Gastrocnemius medialis (tissue), 4 donors: ENCODE measurements around the gene PPP1R17. TPM values are rescaled to one million over a fixed set of nuclear protein-coding genes. Genes with fewer than 3 reads are reported as not detected.

Experiments
- ATAC-seq, 2 donors: fragments of 150-250 bp; one replicate each; pipeline ENCODE4 v1.9.1; 2016
- DNase-seq, 2 donors: peaks; one replicate each; pipeline ENCODE4 v3.0.0-alpha.2; 2019
- H3K27ac ChIP-seq, 4 donors: fragments of 200-600 bp; sonication (generic); 1 replicate in 1 of 4; 2 replicates in 3 of 4; pipeline ENCODE4 v1.5.1; 2016 to 2018; ENCODE audit warnings: mild to moderate bottlenecking in 2 of 4, moderate library complexity in 1 of 4
- H3K27me3 ChIP-seq, 3 donors: fragments of 200-600 bp; sonication (generic) in 2 of 3; 1 replicate in 1 of 3; 2 replicates in 2 of 3; pipeline versions ENCODE4 v1.5.1 to v1.6.0; 2016 to 2019; ENCODE audit warnings: mild to moderate bottlenecking in 1 of 3, moderate library complexity in 1 of 3
- H3K36me3 ChIP-seq, 2 donors: fragments of 200-600 bp; sonication (generic) in 1 of 2; one replicate each; pipeline ENCODE4 v1.5.1; 2017 to 2018
- H3K4me1 ChIP-seq, 2 donors: fragments of 200-600 bp; sonication (generic) in 1 of 2; one replicate each; pipeline ENCODE4 v1.5.1; 2016 to 2017; ENCODE audit warnings: mild to moderate bottlenecking in 2 of 2
- H3K4me3 ChIP-seq, 4 donors: fragments of 200-600 bp; sonication (generic) in 3 of 4; 1 replicate in 1 of 4; 2 replicates in 3 of 4; pipeline ENCODE4 v1.5.1; 2016 to 2019; ENCODE audit warnings: mild to moderate bottlenecking in 2 of 4
- H3K9me3 ChIP-seq, 3 donors: fragments of 200-600 bp; sonication (generic) in 2 of 3; 1 replicate in 1 of 3; 2 replicates in 2 of 3; pipeline ENCODE4 v1.5.1; 2016 to 2019
- CTCF ChIP-seq, 5 experiments: fragments of 450-650 bp in 3 of 5; fragments of 200-600 bp in 2 of 5; sonication (generic) in 2 of 5; IDR thresholded peaks in 4 of 5; conservative IDR thresholded peaks in 1 of 5; 1 replicate in 4 of 5; 2 replicates in 1 of 5; pipeline ENCODE4 v1.5.1; 2016 to 2019; ENCODE audit warnings: antibody characterized with exemption in 5 of 5, mild to moderate bottlenecking in 3 of 5, moderate library complexity in 3 of 5
- POLR2A ChIP-seq, 2 donors: fragments of 450-650 bp; IDR thresholded peaks; one replicate each; pipeline ENCODE4 v1.6.1; 2017; ENCODE audit warnings: antibody characterized with exemption in 2 of 2, mild to moderate bottlenecking in 2 of 2, moderate library complexity in 2 of 2
- in situ Hi-C, 4 donors: fragments of 200-750 bp; cut with MboI; loops; one replicate each; pipeline versions ENCODE4 v1.15.0 to v1.8.0; 2017; ENCODE audit warnings: low sequenced_read_pairs in 4 of 4
- intact Hi-C: fragments of 100-400 bp; cut with DNase I; formaldehyde crosslinking; loops from one replicate; pipeline ENCODE4 v1.15.1; 2023; ENCODE audit warnings: low total_unique reads
- total RNA-seq, 4 donors: library from RNA; depleted of rRNA; stranded (reverse); fragments of >200 nt; gene quantifications; one replicate each; pipeline versions ENCODE4 v1.1.0 to v1.2.3, GENCODE V29; 2016

Gene PPP1R17
- total RNA-seq, 4 donors from 2014 or later, result not detected

GRCh38 chr7:31648288-31648687, 38.7 kb upstream of the PPP1R17 start:
- intact Hi-C loops, result no loop called here

GRCh38 chr7:31648880-31649279, 38.1 kb upstream of the PPP1R17 start:
- no peak overlapping the region for H3K27ac ChIP-seq
- no peak overlapping the region for H3K4me3 ChIP-seq
- no peaks in the 10 kb centered on the region for H3K9me3 ChIP-seq
- H3K27me3 ChIP-seq, result no peaks in the 10 kb centered on the region
- ATAC-seq (no peak), DNase-seq (no peak)
- intact Hi-C loops, result no loop called here
- in situ Hi-C loops, result no loop called here
- no peak for TF ChIP-seq CTCF (IDR thresholded peaks at IDR 0.05 in 4 of 5, conservative IDR thresholded peaks at IDR 0.05 in 1 of 5)
- TF ChIP-seq POLR2A (IDR thresholded peaks at IDR 0.05), result no peak
- H3K4me1 ChIP-seq, result no peaks in the 10 kb centered on the region
- H3K36me3 ChIP-seq, result no peaks in the 10 kb centered on the region

More at GRCh38 chr7:31648288-31648687, 38.7 kb upstream of the PPP1R17 start:
- H3K27me3 ChIP-seq, result no peaks in the 10 kb centered on the region
- no peak overlapping the region for H3K4me3 ChIP-seq
- no peaks in the 10 kb centered on the region for H3K9me3 ChIP-seq
- no peaks in the 10 kb centered on the region for H3K4me1 ChIP-seq
- TF ChIP-seq CTCF (IDR thresholded peaks at IDR 0.05 in 4 of 5, conservative IDR thresholded peaks at IDR 0.05 in 1 of 5), result no peak
- no peak for TF ChIP-seq POLR2A (IDR thresholded peaks at IDR 0.05)
- no peak for DNase-seq
- H3K36me3 ChIP-seq, result no peaks in the 10 kb centered on the region
- ATAC-seq, result no peak
- in situ Hi-C loops, result no loop called here
- no peak overlapping the region for H3K27ac ChIP-seq

- ATAC-seq (no peak), DNase-seq (no peak)
- Histone ChIP-seq H3K9me3 (no peaks in the 10 kb centered on the region), H3K27ac (no peak overlapping the region), H3K4me1 (no peaks in the 10 kb centered on the region), H3K27me3 (no peaks in the 10 kb centered on the region), H3K4me3 (no peak overlapping the region), H3K36me3 (no peaks in the 10 kb centered on the region)
- intact Hi-C loops, result no loop called here
- no peak for TF ChIP-seq CTCF (IDR thresholded peaks at IDR 0.05 in 4 of 5, conservative IDR thresholded peaks at IDR 0.05 in 1 of 5)
- no peak for TF ChIP-seq POLR2A (IDR thresholded peaks at IDR 0.05)
- in situ Hi-C loops, result no loop called here
Observed at GRCh38 chr7:31651234-31652062, 35.6 kb upstream of the PPP1R17 start.

GRCh38 chr7:31652063-31652326, 35.0 kb upstream of the PPP1R17 start:
- DNase-seq (no peak), ATAC-seq (no peak)
- H3K36me3 ChIP-seq, result no peaks in the 10 kb centered on the region
- no peak overlapping the region for H3K27ac ChIP-seq
- H3K27me3 ChIP-seq, result no peaks in the 10 kb centered on the region
- in situ Hi-C loops, result no loop called here
- no peak for TF ChIP-seq POLR2A (IDR thresholded peaks at IDR 0.05)
- TF ChIP-seq CTCF (IDR thresholded peaks at IDR 0.05 in 4 of 5, conservative IDR thresholded peaks at IDR 0.05 in 1 of 5), result no peak
- no peaks in the 10 kb centered on the region for H3K4me1 ChIP-seq
- H3K4me3 ChIP-seq, result no peak overlapping the region
- no peaks in the 10 kb centered on the region for H3K9me3 ChIP-seq
- intact Hi-C loops, result no loop called here

- ATAC-seq (no peak), DNase-seq (no peak)
- Histone ChIP-seq H3K4me3 (no peak overlapping the region), H3K36me3 (no peaks in the 10 kb centered on the region), H3K27me3 (no peaks in the 10 kb centered on the region), H3K9me3 (no peaks in the 10 kb centered on the region), H3K4me1 (no peaks in the 10 kb centered on the region), H3K27ac (no peak overlapping the region)
- in situ Hi-C loops (no loop called here), intact Hi-C loops (no loop called here)
- TF ChIP-seq POLR2A (IDR thresholded peaks at IDR 0.05) (no peak), CTCF (IDR thresholded peaks at IDR 0.05 in 4 of 5, conservative IDR thresholded peaks at IDR 0.05 in 1 of 5) (no peak)
Observed at GRCh38 chr7:31663072-31663471, 23.9 kb upstream of the PPP1R17 start.
